Activated CD8-positive, alpha-beta T cell treated with anti-CD3 and anti-CD28 coated beads for 36 hours (primary cell): ENCODE data around the gene RMND5B. TPM values are rescaled to one million over a fixed set of nuclear protein-coding genes. Genes with fewer than 3 reads are reported as not detected.

Source experiments
- ATAC-seq: fragments of 200-7000 bp; cut with Tn5 transposase; one replicate; pipeline ENCODE4 v1.10.0; 2021; ENCODE audit warnings: mild to moderate bottlenecking, moderate library complexity
- CTCF ChIA-PET: fragments of 350-600 bp; sonication (Branson Sonifier 250); formaldehyde crosslinking; loops from one replicate; lab custom pipeline; 2021; ENCODE audit warnings: antibody characterized with exemption; lab: Charles Lee
- POLR2A ChIA-PET: fragments of 350-600 bp; sonication (Branson Sonifier 250); formaldehyde crosslinking; loops from one replicate; lab custom pipeline; 2021; ENCODE audit warnings: antibody characterized with exemption; lab: Charles Lee
- DNase-seq: peaks from one replicate; pipeline ENCODE4 v3.0.0-alpha.2; 2020
- H3K27ac Mint-ChIP-seq: one replicate; pipeline ENCODE4 v1.8.0; 2021; ENCODE audit warnings: mild to moderate bottlenecking, mixed read lengths
- H3K27me3 Mint-ChIP-seq: one replicate; pipeline ENCODE4 v1.8.0; 2021; ENCODE audit warnings: mixed read lengths
- H3K36me3 Mint-ChIP-seq: one replicate; pipeline ENCODE4 v1.8.0; 2021; ENCODE audit warnings: low read depth, mixed read lengths
- H3K4me1 Mint-ChIP-seq: one replicate; pipeline ENCODE4 v1.8.0; 2021; ENCODE audit warnings: low read depth, mixed read lengths
- H3K4me3 Mint-ChIP-seq: one replicate; pipeline ENCODE4 v1.8.0; 2021; ENCODE audit warnings: mild to moderate bottlenecking, moderate library complexity, mixed read lengths
- H3K9me3 Mint-ChIP-seq: one replicate; pipeline ENCODE4 v1.8.0; 2021; ENCODE audit warnings: mixed read lengths
- intact Hi-C: fragments of 100-400 bp; cut with micrococcal nuclease; formaldehyde crosslinking; loops from one replicate; pipeline ENCODE4 v1.10.0; 2022
- total RNA-seq, 2 experiments: library from RNA; stranded (reverse); gene quantifications; one replicate each; pipeline ENCODE4 v1.2.3, GENCODE V29; 2021
- TF ChIP-seq, protein P1 (sequence below): fragments of 200-600 bp; IDR thresholded peaks from one replicate; pipeline ENCODE4 v1.8.0; 2022; ENCODE audit warnings: antibody characterized with exemption, mild to moderate bottlenecking

RMND5B gene
- total RNA-seq, 2 experiments from 2014 or later = 32.9 to 33.4 TPM

DNA sequence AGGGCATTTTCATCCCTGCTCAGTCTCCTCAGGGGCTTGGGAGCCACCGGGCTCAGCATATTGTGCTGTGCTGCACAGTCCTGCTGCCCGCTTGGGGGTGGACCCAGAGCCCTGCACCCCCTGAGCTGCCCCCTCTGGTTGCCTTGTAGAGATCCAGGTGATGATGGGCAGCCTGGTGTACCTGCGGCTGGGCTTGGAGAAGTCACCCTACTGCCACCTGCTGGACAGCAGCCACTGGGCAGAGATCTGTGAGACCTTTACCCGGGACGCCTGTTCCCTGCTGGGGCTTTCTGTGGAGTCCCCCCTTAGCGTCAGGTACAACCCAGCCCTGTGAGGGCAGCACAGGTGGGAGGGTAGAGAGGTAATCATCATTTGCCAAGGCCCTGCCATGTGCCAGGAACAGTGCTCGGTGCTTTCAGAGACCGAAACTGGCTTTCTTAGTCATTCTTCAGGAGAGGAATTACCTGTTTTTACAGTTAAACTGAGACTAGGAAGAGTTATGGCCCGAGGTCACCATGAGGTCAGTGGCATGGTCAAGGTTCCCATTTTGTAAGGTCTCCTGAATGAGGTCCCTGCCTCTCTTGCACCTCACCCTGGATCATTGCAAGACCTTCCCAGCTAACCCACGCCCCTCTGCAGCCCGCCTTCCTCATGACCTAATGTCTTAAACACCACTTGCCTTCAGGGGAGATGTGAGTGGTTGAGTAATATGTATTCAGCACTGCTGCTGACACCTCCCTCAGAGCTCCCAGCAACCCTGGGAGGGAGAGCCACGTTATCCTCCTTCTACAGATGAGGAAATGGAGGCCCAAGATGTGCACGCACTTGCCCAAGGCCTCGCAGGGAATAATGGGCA, 15.4 kb downstream of the RMND5B start:
- H3K9me3 Mint-ChIP-seq = no peaks in the 10 kb centered on the region
- ChIA-PET POLR2A (interaction anchor here (0.7 to 6.9 kb wide), 8 partner anchors 10 to 183 kb away, joined by 3 to 37 read pairs (median 3); partner anchors contain the start of genes HNRNPAB and N4BP3), CTCF (interaction anchor here (0.7 to 20.3 kb wide), 9 partner anchors 10 to 85 kb away, joined by 3 to 319 read pairs (median 5); partner anchors contain the start of gene N4BP3)
- H3K4me3 Mint-ChIP-seq = no peak overlapping the region
- peaks cover 41% of the 10 kb centered on the region for H3K4me1 Mint-ChIP-seq
- peaks cover 59% of the 10 kb centered on the region for H3K36me3 Mint-ChIP-seq
- peak; percentile 87 for DNase-seq
- H3K27me3 Mint-ChIP-seq = no peaks in the 10 kb centered on the region
- intact Hi-C loops = loop anchor here (5.0 kb wide), 1 partner anchor 69 kb away; no protein-coding TSS in a partner anchor
- TF ChIP-seq, protein P1, sequence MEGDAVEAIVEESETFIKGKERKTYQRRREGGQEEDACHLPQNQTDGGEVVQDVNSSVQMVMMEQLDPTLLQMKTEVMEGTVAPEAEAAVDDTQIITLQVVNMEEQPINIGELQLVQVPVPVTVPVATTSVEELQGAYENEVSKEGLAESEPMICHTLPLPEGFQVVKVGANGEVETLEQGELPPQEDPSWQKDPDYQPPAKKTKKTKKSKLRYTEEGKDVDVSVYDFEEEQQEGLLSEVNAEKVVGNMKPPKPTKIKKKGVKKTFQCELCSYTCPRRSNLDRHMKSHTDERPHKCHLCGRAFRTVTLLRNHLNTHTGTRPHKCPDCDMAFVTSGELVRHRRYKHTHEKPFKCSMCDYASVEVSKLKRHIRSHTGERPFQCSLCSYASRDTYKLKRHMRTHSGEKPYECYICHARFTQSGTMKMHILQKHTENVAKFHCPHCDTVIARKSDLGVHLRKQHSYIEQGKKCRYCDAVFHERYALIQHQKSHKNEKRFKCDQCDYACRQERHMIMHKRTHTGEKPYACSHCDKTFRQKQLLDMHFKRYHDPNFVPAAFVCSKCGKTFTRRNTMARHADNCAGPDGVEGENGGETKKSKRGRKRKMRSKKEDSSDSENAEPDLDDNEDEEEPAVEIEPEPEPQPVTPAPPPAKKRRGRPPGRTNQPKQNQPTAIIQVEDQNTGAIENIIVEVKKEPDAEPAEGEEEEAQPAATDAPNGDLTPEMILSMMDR = peak; percentile 86
- peak; percentile 71 for ATAC-seq
- H3K27ac Mint-ChIP-seq = peak overlapping the region; percentile 67

DNA sequence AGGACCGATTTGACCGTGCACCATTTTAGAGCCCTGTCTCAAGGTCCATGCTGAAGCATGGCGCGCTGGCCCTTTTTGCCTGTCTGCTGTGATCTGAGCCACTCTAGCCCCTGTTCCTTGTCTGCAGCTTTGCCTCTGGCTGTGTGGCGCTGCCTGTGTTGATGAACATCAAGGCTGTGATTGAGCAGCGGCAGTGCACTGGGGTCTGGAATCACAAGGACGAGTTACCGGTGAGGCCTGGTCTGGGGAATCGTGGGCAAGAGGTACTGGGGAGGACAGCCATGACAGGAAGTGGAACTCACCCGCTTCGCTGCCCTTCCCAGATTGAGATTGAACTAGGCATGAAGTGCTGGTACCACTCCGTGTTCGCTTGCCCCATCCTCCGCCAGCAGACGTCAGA, 16.6 kb downstream of the RMND5B start:
- Mint-ChIP-seq H3K9me3 (no peaks in the 10 kb centered on the region), H3K4me3 (no peak overlapping the region), H3K36me3 (peaks cover 65% of the 10 kb centered on the region), H3K27ac (peak overlapping the region; percentile 41), H3K4me1 (peaks cover 50% of the 10 kb centered on the region), H3K27me3 (no peaks in the 10 kb centered on the region)
- DNase-seq = no peak
- no peak for ATAC-seq
- POLR2A ChIA-PET = interaction anchor here (1.3 to 6.9 kb wide), 3 partner anchors 11 to 27 kb away, joined by 4 to 37 read pairs (median 6); partner anchors contain the start of gene RMND5B
- intact Hi-C loops = loop anchor here (5.0 kb wide), 1 partner anchor 70 kb away; no protein-coding TSS in a partner anchor
- TF ChIP-seq, protein P1 = no peak
- CTCF ChIA-PET = interaction anchor here (1.8 to 20.3 kb wide), 3 partner anchors 10 to 73 kb away, joined by 5 to 319 read pairs (median 84); no protein-coding TSS in a partner anchor

DNA sequence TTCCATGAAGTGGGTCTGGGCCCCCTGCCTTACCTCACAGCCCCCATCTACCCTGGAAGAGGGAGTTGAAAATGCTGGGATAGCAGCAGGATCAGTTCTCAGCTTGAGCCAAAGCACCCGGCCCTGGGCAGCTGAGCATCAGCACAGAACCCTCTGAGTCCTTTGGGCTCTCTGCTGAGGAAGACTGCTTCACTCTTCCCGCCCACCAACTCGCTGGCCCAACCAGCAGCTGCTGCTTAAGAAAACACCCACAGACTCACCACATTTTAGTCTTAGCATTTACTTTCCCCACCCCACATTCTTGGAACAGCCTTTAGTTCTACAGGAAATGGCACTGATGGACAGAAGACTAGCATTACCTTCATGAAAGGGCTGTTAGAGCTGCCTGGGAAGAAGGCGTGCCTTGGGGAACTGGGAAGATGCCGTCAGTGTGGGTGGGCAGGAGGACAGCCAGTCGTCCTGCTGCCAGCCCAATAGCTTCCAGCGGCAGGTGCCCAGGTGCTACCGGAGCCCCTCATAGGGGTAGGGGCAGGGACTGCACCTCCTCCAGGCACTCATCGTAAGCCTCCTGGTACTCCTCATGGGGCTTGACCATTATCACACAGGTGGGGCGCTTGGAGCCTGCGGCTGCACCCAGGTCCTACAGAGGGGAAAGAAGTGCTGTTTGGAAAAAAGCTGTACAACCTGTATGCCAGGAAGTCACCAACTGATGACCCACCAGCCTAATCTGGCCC, 18.6 kb downstream of the RMND5B start:
- ChIA-PET POLR2A (interaction anchor here (0.7 to 6.9 kb wide), 14 partner anchors 13 to 73 kb away, joined by 3 to 37 read pairs (median 4); partner anchors contain the start of genes HNRNPAB and RMND5B), CTCF (interaction anchor here (0.7 to 20.3 kb wide), 9 partner anchors 10 to 88 kb away, joined by 3 to 319 read pairs (median 4); partner anchors contain the start of gene RMND5B)
- peak; percentile 80 for DNase-seq
- H3K36me3 Mint-ChIP-seq = peaks cover 64% of the 10 kb centered on the region
- peak; percentile 18 for ATAC-seq
- H3K4me3 Mint-ChIP-seq = peak overlapping the region; percentile 16
- intact Hi-C loops = loop anchor here (5.0 kb wide), 1 partner anchor 72 kb away; no protein-coding TSS in a partner anchor
- no peaks in the 10 kb centered on the region for H3K27me3 Mint-ChIP-seq
- peak overlapping the region; percentile 92 for H3K27ac Mint-ChIP-seq
- no peaks in the 10 kb centered on the region for H3K9me3 Mint-ChIP-seq
- peaks cover 53% of the 10 kb centered on the region for H3K4me1 Mint-ChIP-seq
- TF ChIP-seq, protein P1 = peak; percentile 38

DNA sequence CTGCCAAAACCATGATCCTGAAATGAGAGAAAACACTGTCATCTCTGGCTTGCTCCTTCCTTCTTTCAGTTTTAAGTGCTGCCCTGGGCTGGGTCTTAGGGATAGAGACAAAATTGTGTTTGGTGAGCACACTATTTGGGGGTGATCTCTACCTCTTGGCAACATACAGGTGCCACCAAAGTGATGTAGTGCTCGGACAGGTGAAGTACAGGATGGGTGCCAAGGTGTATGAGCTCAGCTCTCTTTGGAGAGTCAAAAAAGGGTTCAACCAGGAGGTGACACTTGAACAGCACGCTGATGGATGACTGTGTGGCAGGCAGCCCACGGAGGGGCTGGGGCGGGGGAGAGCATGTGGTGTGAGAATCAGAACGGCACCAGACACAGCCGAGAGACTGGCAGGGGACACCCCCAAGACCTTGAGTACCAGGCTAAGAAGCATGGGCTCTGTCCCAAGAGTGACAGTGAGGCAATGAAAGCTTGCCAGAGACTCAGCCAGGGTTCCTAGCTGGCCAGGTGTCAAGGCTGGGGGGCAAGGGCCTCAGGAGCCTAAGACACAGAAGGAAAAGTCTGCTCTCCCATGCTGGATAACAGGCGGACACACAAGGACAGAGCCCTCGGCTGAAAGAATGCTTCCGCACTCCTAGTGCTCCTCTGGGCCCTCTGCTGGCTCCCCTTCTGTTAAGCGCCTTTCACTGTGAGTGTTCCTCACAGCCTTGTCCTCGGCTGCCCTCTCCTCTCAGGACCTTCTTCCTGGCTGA, 20.3 kb downstream of the RMND5B start:
- H3K27me3 Mint-ChIP-seq = no peaks in the 10 kb centered on the region
- ATAC-seq = no peak
- ChIA-PET CTCF (interaction anchor here (1.5 to 20.3 kb wide), 3 partner anchors 14 to 76 kb away, joined by 3 to 319 read pairs (median 84); no protein-coding TSS in a partner anchor), POLR2A (interaction anchor here (1.7 to 6.9 kb wide), 3 partner anchors 8 to 27 kb away, joined by 5 to 37 read pairs (median 14); no protein-coding TSS in a partner anchor)
- no peak for DNase-seq
- peak overlapping the region; percentile 15 for H3K4me3 Mint-ChIP-seq
- peak overlapping the region; percentile 92 for H3K27ac Mint-ChIP-seq
- intact Hi-C loops = loop anchor here (5.0 kb wide), 1 partner anchor 34 kb away; no protein-coding TSS in a partner anchor
- no peaks in the 10 kb centered on the region for H3K9me3 Mint-ChIP-seq
- peaks cover 53% of the 10 kb centered on the region for H3K4me1 Mint-ChIP-seq
- TF ChIP-seq, protein P1 = no peak
- peaks cover 58% of the 10 kb centered on the region for H3K36me3 Mint-ChIP-seq
